Germinal center (tissue), 1 donor: ENCODE data around the gene MRPL38.
"Not testable (repeated sequence)": the region's sequence is repeated elsewhere in the genome, so short reads cannot be mapped to it uniquely, and the experiment has no call there.

ENCODE experiments used
- DNase-seq: peaks from one replicate; pipeline ENCODE4 v3.0.0; 2012; ENCODE audit warnings: mixed read lengths, low spot score

Gene MRPL38

DNA sequence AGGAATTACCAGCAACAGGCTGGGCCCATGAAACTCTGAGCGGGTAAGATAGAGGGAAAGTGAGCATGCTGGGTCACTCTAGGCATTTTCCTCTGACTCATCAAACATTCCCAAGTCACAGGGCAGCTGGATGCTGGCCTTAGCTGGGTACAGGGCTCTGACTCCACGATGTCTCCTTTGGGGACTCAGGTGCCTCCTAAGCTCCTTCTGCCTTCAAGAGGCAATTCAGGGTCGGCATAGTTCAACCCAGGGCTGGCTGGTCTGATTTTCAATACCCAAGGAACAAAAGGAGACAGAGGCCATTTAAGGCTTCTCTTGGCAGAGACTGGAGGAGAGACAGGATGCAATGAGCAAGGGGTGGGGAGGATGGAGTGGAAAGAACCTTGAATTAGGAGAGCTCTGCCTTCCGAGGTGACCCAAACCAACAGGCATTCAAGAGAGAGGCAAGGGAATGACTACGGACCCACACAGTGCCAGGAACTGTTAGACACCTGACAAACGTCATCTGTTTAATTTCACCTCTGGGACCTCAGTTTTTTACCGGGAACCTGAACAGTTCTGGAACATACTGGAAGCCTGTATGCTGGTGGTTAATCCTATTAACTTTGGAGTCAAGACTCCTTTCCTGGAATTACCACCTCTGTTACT, 50.5 kb downstream of the MRPL38 start:
- DNase-seq: no peak

DNA sequence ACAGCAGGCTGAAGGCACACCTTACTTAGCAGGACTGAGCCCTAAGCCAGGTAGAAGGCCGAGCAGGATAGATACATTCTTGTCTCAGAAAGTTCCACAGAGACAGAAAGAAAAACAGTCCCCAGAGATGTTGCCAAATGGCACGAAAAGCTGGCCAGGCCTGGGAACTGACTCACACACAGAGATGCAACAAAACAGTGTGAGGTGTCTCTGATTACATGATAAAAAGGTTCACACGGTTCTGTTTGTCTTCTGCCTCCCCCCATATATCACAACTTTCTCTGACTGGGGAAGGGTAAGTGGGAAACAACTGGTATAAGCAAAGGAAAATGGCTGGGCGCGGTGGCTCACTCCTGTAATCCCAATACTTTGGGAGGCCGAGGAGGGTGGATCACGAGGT, 51.3 kb downstream of the MRPL38 start:
- no peak for DNase-seq

DNA sequence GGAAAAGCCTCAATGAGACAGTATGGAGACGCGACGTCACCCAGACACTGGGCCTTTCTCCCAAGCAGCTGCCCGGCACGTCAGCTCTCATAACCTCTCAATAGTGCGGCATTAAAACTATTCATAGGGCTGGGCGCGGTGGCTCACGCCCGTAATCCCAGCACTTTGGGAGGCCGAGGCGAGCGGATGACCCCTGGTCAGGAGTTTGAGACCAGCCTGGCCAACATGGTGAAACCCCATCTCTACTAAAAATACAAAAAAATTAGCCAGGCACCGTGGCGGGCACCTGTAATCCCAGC, 53.0 kb downstream of the MRPL38 start:
- DNase-seq: not testable (repeated sequence)

DNA sequence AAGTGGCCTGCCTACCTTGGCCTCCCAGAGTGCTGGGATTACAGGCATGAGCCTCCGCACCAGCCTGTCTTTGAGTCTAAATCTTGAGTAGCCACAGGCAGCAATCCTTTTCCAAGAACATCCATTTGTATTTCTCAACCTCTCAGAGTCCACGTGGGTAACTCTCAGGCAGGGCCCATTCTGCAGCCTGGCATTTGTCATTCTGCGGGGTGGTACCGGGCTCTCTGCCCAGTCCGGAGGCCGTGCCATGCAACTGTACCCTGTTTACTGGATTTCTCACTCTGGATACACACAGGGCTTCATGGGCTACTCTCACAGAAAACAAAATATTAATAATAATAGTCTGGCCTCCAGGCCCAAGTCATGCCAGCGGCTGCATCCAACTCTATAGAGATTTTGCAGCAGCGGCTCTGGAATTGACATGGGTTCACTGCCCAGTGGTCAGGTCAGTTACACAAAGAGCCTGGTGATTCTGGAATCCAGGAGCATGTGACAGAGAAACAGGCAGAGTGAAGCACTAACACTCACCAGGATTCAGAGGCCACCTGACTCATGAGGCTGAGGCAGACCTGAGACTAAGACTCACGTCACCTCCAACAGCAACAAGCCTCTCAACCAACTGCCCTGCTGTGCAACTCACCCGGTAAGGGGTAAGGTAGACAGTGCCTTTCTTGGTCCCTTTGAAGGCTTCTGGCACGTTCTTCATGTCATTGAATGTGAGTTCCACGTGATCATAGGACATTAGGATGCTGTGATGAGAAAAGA, 53.6 kb downstream of the MRPL38 start:
- no peak for DNase-seq

DNA sequence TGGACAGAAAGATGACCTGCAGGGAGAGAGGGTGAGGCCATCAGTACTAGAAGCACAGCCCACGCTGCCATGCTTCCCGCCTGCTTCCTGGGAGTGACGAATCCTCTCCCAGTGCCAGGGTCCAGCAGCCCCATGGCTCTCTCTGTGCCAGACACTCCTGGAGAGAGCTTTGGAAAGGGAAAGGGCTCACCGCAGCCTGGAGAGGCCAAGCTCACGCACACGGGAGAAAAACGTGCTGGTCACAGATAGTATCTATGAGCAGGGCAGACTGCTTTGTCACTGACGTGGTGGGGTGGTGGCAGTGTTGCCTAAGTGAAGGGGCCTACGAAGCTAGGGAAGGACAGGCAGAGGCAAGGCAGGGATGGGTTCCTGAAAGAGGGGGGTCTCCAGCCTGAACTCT, 55.0 kb downstream of the MRPL38 start:
- no peak for DNase-seq

DNA sequence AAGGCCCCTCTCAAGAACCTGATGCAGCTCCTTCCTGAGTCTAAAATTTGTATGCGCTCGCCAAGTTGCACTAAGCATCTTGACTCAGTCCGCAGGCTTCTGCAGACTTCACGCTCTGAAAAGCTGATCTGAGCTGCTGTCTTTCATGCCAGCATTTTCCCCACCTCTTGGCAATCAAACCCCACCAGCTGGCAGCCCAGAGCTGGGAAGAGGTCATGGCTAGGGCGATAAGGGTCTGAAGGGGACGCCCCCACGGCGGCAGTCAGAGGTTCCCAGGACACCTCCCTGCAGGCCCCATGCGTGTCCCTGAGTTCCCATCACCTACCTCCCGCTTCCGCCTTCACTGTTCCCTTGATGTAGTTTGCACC, 55.4 kb downstream of the MRPL38 start:
- no peak for DNase-seq
